Measurements from ENCODE around the gene SEMA3F.

DNA sequence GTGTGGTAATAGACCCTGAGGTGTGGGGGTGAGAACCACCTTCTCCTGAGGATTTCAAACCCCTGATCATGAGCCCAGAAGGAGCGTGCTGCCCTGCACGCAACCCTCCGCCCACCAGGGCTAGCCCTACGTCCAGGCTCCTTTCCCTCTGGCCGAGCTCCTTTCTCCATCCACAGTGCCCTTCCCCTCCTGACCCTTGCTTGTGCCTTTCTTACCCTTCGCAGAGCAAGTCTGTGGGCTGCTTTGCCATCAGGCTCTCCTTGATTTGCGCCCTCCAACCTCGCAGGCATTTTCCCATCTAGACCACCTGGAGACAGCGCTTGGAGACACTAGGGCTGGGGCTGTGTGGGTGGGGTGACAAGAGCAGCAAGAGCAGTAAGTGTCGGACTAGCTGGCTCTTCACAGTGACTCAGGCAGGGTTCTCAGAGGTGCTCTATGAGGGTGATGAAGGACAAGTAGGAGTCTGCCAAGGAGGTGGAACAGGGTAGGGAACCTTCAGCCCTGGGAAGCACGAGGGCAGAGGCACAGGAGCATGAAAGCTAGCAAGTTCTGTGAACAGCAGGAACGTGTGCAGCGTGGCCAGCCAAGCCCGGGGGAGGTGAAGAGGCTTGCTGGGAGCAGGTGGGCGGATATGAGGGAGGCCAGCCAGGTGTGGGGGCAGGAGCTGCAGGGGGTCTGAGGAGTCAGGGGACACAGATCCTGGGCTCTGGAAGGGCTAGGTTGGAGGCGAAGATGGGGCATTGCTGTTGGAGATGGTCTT, 47.4 kb downstream of the SEMA3F start:
- TF ChIP-seq RAD21 (IDR thresholded peaks at IDR 0.05; ENCODE audit: low read depth) (no peak), MAX (IDR thresholded peaks at IDR 0.05) (no peak), EGR1 (IDR thresholded peaks at IDR 0.05) (peak; percentile 83), TEAD4 (IDR thresholded peaks at IDR 0.05) (no peak), YY1 (IDR thresholded peaks at IDR 0.05; ENCODE audit: low read depth) (no peak), CREB1 (IDR thresholded peaks at IDR 0.05; ENCODE audit: low read depth) (no peak), EP300 (IDR thresholded peaks at IDR 0.05; ENCODE audit: borderline replicate concordance) (no peak), FOXM1 (IDR thresholded peaks at IDR 0.05; ENCODE audit: borderline replicate concordance, low read depth) (no peak), CEBPB (IDR thresholded peaks at IDR 0.05) (no peak), USF1 (IDR thresholded peaks at IDR 0.05) (no peak)
- TF ChIP-seq, protein P1, sequence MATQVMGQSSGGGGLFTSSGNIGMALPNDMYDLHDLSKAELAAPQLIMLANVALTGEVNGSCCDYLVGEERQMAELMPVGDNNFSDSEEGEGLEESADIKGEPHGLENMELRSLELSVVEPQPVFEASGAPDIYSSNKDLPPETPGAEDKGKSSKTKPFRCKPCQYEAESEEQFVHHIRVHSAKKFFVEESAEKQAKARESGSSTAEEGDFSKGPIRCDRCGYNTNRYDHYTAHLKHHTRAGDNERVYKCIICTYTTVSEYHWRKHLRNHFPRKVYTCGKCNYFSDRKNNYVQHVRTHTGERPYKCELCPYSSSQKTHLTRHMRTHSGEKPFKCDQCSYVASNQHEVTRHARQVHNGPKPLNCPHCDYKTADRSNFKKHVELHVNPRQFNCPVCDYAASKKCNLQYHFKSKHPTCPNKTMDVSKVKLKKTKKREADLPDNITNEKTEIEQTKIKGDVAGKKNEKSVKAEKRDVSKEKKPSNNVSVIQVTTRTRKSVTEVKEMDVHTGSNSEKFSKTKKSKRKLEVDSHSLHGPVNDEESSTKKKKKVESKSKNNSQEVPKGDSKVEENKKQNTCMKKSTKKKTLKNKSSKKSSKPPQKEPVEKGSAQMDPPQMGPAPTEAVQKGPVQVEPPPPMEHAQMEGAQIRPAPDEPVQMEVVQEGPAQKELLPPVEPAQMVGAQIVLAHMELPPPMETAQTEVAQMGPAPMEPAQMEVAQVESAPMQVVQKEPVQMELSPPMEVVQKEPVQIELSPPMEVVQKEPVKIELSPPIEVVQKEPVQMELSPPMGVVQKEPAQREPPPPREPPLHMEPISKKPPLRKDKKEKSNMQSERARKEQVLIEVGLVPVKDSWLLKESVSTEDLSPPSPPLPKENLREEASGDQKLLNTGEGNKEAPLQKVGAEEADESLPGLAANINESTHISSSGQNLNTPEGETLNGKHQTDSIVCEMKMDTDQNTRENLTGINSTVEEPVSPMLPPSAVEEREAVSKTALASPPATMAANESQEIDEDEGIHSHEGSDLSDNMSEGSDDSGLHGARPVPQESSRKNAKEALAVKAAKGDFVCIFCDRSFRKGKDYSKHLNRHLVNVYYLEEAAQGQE (IDR thresholded peaks at IDR 0.05; ENCODE audit: low read depth): no peak
